Spleen (tissue), 7 donors: Measurements from ENCODE around the gene RPP30.

Experiments used
- CTCF ChIP-seq, 11 experiments: fragments of 200-600 bp in 7 of 11; fragments of 450-650 bp in 4 of 11; sonication (generic) in 4 of 11; IDR thresholded peaks in 8 of 11; conservative IDR thresholded peaks in 3 of 11; 1 replicate in 7 of 11; 2 replicates in 4 of 11; pipeline versions ENCODE4 v1.4.0 to v1.8.0; 2016 to 2021; ENCODE audit warnings: antibody characterized with exemption in 11 of 11, inconsistent platforms in 4 of 11, mild to moderate bottlenecking in 1 of 11
- POLR2AphosphoS5 ChIP-seq, 3 donors: sonication (generic); formaldehyde crosslinking; IDR thresholded peaks; one replicate each; pipeline ENCODE4 v1.5.1; 2017; ENCODE audit warnings: antibody characterized with exemption in 3 of 3
- donor health status: DM: no; HTN: no; CAD: no; lungs with moderate emphysema.
- donor health status: DM: no; HTN: no; CAD: no.
- donor health status: DM: no; HTN: no; CAD: no.

- no peak for TF ChIP-seq CTCF (IDR thresholded peaks at IDR 0.05 in 8 of 11, conservative IDR thresholded peaks at IDR 0.05 in 3 of 11)
- TF ChIP-seq POLR2AphosphoS5 (IDR thresholded peaks at IDR 0.05) = no peak
These were observed 12.7 kb downstream of the RPP30 start for GRCh38 chr10:90884431-90884830.
